ENCODE data around the gene RAD52. TPM values are rescaled to one million over a fixed set of nuclear protein-coding genes. Genes with fewer than 3 reads are reported as not detected.

RAD52 gene
- total RNA-seq, 1 experiment from 2014 or later, result 15.3 TPM

GRCh38 chr12:944211-944610 is 5.3 kb downstream of the RAD52 start:
- H3K79me2 ChIP-seq (ENCODE audit: insufficient read depth, low read length), result peaks cover 3% of the 10 kb centered on the region; the same call in 1 of the 2 replicates
- H3K9me3 ChIP-seq (ENCODE audit: control insufficient read depth, low read depth, low read length), result no peaks in the 10 kb centered on the region
- no peak overlapping the region for H3K4me2 ChIP-seq (ENCODE audit: insufficient read depth, insufficient read length, low read length)
- no peak overlapping the region for H3K56ac ChIP-seq (ENCODE audit: insufficient read length, low read depth, low read length)
- Mint-ChIP-seq H3K27me3 (ENCODE audit: low read depth) (no peaks in the 10 kb centered on the region), H3K4me3 (no peak overlapping the region), H3K27ac (peak overlapping the region in 1 of 3 experiments; percentile 92; a peak in 2 of 7 replicates), H3K4me1 (peaks cover 3 to 10% of the 10 kb centered on the region in 2 experiments; a peak in 3 of 4 replicates), H3K9me3 (peaks cover 0 to 6% of the 10 kb centered on the region in 2 experiments; a peak in 1 of 5 replicates), H3K36me3 (ENCODE audit: insufficient read depth in 1 of 3, low read depth in 3 of 3) (peaks cover 12 to 49% (median 34%) of the 10 kb centered on the region in 3 experiments; a peak in 6 of 7 replicates)
- no peak overlapping the region for H3K27ac ChIP-seq (ENCODE audit: insufficient read length, low read depth, low read length)
- no peak overlapping the region for H3K14ac ChIP-seq (ENCODE audit: insufficient read depth, low read length)
- H3K4ac ChIP-seq (ENCODE audit: low read depth, low read length), result no peak overlapping the region
- H3K23ac ChIP-seq (ENCODE audit: insufficient read length, low read depth, low read length), result no peak overlapping the region
- no peak overlapping the region for H2AFZ ChIP-seq (ENCODE audit: low read length)
- H2BK120ac ChIP-seq (ENCODE audit: low read depth, low read length, poor library complexity, severe bottlenecking), result no peak overlapping the region
- no peak overlapping the region for H3K9ac ChIP-seq (ENCODE audit: extremely low read depth, insufficient read length, low read length)
- H4K20me1 ChIP-seq (ENCODE audit: control insufficient read depth, insufficient read depth, insufficient read length), result no peaks in the 10 kb centered on the region
- no peak overlapping the region for H3K18ac ChIP-seq (ENCODE audit: insufficient read length, low read depth, low read length)
- H3K4me1 ChIP-seq (ENCODE audit: insufficient read depth, low read length), result no peaks in the 10 kb centered on the region; the same call in 1 of the 2 replicates
- no peaks in the 10 kb centered on the region for H3K27me3 ChIP-seq (ENCODE audit: insufficient read depth, low read length)
- no peaks in the 10 kb centered on the region for H3K23me2 ChIP-seq (ENCODE audit: insufficient read length, low read depth, low read length, poor library complexity, severe bottlenecking)
- H2BK20ac ChIP-seq (ENCODE audit: low read depth, low read length, poor library complexity, severe bottlenecking), result no peak overlapping the region
- H2AK5ac ChIP-seq (ENCODE audit: insufficient read length, low read length), result no peak overlapping the region
- no peak for TF ChIP-seq CTCF (conservative IDR thresholded peaks at IDR 0.05)
- no peak overlapping the region for H3T11ph ChIP-seq (ENCODE audit: low read length)
- peaks cover under 1% of the 10 kb centered on the region for H3K79me1 ChIP-seq (ENCODE audit: insufficient read depth, low read depth, low read length, poor library complexity, severe bottlenecking)
- H4K5ac ChIP-seq (ENCODE audit: insufficient read length, low read depth, low read length), result no peak overlapping the region
- H2BK12ac ChIP-seq (ENCODE audit: insufficient read length, low read depth, low read length), result no peak overlapping the region
- H4K91ac ChIP-seq (ENCODE audit: insufficient read length, low read depth, low read length), result no peak overlapping the region
- H2BK5ac ChIP-seq (ENCODE audit: insufficient read length, low read length), result no peak overlapping the region
- H2BK15ac ChIP-seq (ENCODE audit: low read depth, low read length), result no peak overlapping the region
- no peak for DNase-seq
- no peak overlapping the region for H4K8ac ChIP-seq (replicated peaks; ENCODE audit: insufficient read length, low read depth, low read length)
- no CpG with 5 or more reads among the region's 7 CpGs for WGBS (ENCODE audit: extremely low coverage, insufficient read length, low lambda C conversion rate)
